Stimulated activated CD4-positive, alpha-beta T cell treated with anti-CD3 and anti-CD28 coated beads, Interleukin-1b, Interleukin-23, amount 100 ng/mL, for 48 hours (primary cell): ENCODE data around the gene SPPL2C.
"Not testable (repeated sequence)": the region's sequence is repeated elsewhere in the genome, so short reads cannot be mapped to it uniquely, and the experiment has no call there.

Experiments
- DNase-seq: peaks from one replicate; pipeline ENCODE4 v3.0.0-alpha.2; 2020

The SPPL2C gene

DNA sequence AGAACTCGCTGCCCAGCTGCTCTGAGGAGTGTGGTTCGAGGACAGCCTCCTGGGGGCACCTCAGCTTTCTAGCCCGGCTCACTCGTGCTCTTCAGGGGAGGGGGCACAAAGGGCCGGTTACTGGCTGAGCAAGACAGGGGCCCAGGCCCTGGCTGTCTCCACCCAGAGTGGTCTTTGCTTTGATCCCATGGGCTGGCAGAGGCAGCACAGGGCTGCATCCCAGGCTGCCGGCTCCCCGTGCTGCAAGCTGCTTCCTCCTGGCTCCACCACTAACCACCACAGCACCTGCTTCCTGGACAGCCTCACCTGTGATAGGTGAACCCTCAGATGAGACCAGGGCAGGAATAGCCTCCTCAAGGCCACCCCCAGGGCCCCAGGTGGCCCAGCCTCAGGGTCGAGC lies 6.8 kb downstream of the SPPL2C start:
- DNase-seq: no peak

DNA sequence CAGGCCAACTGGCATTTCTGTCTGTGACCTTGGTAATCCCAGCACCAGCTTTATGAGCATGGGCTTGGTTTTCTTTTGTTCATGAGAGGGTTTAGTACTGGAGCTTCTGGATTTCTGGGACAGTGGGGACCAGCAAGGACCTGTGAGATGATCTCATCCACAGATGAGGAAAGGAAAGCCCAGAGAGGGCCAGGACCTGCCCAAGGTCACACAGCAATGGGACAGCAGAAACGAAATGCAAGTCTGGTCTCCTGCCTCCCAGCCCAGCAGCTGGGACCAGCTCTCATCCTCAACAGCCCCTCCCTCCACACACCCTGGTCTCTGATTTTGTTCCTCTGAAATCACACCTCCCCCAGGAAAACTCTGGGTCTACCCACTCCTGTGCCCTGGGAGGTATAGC lies 7.2 kb downstream of the SPPL2C start:
- no peak for DNase-seq

DNA sequence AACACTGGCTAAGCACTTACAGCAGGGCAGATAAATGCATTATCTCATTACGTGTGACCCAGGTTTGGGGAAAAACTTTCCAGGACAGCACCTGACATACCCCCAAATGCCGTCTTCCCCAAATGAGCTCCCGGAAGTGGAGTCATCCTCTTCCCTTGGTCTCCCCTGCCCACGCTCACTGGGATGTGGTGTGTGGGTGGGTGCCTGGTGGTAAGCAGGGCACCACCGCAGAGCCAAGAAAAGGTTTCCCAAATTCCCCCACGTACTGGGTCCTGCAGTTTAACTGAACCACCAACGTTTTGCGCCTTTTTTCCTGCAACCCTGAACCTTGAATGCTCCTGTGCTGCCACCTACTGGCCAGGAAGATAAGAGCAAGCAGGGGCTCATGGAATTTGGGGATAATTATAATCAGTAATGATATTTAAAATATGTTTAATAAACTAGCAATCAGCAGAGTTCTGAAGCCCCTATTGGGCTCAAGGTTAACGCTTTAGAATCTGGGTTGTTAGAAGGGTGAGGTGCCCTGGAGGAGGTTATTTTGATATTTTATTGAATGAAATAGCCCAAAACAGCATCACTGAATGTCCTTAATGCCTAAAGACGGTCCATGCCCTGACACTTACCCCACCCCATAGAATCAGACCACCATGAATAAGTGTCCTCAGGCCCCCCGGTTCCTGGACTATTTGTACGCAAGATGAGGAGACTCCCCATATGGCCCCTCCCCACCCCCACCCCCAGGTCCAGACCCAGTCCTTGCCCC lies 8.0 kb downstream of the SPPL2C start:
- peak; percentile 56 for DNase-seq

DNA sequence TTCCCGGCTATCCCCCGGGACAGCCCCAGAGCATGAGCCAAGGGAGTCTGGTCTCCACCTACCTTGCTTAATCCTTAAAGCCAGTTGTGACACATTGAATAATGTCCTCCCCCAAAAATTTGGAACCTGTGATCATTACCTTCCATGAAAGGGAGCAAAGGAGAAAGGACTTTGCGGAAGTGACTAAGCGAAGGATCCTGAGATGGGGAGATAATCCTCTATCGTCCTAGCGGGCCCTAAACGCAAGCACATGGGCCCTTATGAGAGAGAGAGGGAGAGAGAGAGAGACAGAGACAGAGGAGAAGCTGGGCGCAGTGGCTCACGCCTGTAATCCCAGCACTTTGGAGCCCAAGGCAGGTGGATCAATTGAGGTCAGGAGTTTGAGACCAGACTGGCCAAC lies 9.5 kb downstream of the SPPL2C start:
- DNase-seq: no peak

DNA sequence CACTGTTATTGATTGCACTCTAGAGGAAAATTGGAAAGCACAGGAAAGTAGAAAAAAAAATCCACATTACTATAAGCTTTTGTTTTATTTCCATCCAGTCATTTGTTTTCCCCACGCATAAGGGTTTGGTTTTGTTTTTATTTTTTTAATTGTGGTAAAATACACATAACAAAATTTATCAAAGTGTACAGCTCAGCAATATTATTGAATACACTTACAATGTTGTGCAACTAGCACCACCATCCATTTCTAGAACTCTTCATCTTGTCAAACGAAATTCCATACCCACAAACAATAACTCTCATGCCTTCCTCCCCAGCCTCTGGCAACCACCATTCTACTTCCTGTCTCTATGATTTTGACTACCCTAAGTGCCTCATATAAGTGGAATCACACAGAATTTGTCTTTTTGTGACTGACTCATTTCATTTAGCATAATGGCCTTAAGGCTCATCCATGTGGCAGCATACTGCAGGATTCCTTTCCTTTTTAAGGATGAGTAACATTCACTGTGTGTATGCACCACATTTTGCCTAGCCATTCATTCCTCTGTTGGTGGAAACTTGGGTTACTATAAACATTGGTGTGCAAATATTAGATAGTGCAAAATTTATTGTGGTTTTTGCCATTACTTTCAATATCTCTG lies 11.1 kb downstream of the SPPL2C start:
- no peak for DNase-seq

DNA sequence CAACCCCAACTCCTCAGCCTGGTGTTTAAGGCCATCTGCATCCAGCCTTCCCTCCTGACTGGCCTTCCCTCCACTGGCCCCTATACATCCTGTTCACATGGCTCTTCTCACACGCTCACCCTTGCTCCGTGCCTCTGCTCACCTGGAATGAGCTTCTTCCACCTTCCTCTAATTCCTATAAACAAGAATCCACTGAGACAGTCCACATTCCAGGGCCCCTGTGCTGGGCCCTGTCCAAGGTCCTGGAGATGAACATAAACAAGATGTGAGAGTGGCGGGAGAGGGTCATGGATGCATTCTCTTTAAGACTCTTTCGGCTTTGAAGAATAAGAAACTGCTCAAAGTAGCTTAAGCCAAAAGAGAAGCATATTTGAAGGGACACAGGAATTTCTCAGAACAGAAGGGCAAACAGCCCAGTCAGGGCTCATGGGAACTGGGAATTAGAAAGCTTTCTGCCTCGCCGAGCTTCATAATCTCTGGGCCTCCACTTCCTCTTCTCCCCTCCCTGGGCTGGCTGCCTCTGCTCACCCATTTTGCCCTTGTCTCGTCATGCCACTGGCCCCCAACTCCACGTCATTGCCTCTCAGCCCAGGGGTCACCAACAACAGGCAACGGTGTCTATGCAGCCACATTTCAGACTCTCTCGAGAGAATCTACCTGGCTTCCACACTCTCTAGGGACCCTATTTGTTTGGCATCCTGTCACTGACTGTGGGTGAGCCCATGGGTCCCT lies 13.5 kb downstream of the SPPL2C start:
- no peak for DNase-seq

DNA sequence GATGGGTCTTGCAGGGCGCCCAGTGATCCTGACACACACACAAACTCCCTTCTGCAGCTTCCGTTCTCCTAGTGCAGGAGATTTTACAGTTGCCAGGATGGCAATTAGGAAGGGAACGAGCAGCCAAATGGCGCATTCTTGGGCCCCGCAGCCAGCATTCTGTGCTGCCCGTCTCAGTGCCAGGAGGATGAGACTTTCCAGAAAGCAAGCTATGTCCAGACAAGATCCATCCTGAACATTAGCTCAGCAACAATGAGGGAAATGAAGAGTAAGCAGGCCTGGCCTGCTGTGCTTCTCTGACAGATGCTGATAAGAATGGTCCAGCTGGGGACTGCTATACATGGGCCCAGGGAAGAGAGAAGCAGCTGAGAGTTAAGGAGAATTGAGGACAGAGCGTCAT lies 16.5 kb downstream of the SPPL2C start:
- DNase-seq: no peak

DNA sequence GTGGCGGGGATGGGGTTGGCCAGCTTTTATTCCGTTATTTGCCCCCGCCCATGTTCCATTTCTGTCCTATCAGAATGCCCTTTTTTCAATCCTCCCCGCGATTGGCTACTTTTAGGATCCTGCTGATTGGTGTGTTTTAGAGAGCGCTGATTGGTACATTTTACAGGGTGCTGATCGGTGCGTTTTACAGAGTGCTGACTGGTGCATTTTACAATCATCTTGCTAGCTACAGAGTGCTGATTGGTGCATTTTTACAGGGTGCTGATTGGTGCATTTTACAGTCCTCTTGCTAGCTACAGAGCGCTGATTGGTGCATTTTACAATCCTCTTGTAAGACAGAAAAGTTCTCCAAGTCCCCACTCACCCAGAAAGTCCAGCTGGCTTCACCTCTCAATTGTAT lies 17.4 kb downstream of the SPPL2C start:
- not testable (repeated sequence) for DNase-seq

DNA sequence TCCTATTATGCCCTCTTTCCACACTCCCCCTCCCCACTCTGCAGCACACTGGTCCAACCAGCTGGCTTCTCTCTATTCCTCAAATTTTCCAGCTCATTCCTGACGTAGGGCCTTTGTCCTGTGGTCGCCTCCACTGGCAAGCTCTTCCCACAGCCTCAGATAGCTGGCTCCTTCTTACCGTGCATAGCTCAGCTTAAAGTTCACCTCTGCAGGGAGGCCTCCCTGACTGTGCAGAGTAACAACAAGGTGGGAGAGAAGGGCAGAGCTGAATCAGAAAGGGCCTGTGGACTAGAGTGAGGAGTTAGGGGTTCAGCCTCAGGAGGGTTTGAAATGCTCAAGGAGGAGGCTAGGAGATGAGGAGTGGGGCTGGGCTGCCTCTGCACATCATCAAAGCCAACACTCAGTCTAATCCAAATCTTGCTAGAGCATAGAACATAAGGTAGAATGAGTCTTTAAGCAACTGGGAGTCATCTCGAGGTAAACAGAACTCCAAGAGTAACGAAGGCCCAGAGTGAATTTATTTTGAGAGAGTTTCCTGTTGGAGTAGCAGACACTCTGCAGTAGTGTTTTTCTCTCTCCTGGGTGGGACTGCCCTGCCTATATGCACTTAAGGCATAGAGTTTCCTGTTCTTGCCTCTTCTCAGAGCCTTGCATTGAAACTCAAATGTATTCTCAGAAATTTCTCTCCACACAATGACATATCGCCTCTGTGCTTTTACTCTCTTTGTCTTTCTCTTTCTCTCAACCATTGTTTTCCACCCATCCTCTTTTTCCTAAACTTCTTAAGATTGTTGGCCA lies 19.4 kb downstream of the SPPL2C start:
- no peak for DNase-seq

DNA sequence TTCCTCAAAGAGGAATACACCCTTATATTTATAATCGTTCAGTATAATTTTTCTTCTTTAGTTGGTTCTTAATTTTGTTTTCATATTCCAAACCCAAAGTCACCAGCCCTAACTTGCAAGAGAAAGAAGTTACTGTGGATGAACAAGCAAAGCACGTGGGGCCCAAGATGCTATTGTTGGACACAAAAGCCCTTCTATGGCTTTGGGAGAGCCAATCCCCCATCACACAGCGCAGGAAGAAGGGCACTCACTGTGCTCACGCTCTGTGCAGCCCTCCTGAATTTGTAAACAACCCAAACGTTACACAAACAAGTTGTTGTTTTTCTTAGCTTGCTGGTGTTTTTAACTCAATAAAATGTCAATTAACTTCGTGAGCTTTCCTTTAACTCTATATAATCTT lies 22.5 kb downstream of the SPPL2C start:
- no peak for DNase-seq

DNA sequence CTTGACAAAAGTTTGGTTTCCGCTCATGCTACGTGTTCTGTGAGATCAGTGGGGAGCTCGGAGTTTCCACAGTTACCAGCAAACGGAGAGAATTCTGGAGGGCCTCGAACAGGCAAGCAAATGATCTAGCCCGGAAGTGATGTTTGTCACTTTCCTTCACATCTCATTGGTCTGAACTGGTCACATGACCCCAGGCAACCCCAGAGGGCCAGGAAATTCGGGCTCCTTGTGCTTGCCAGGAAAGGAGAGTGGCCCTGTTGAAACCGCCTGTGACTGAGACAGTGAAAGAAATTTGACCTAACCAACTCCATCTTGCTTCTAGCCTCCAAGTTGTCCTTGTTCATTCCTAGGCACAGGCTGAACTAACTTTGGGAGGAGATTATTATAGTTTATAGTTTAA lies 23.0 kb downstream of the SPPL2C start:
- no peak for DNase-seq

DNA sequence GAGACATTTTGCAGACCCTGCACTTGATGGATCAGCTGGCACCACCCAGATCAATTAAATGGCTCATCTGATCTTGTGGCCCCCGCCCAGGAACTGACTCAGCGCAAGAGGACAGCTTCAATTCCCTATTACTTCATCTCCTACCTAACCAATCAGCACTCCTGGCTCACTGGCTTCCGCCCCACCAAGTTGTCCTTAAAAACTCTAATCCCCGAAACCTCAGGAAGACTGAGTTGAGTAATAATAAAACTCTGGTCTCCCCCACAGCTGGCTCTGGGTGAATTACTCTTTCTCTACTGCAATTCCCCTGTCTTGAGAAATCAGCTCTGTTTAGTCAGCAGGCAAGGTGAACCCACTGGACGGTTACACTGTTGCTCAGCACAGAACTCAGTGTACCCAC lies 23.6 kb downstream of the SPPL2C start:
- DNase-seq: no peak

DNA sequence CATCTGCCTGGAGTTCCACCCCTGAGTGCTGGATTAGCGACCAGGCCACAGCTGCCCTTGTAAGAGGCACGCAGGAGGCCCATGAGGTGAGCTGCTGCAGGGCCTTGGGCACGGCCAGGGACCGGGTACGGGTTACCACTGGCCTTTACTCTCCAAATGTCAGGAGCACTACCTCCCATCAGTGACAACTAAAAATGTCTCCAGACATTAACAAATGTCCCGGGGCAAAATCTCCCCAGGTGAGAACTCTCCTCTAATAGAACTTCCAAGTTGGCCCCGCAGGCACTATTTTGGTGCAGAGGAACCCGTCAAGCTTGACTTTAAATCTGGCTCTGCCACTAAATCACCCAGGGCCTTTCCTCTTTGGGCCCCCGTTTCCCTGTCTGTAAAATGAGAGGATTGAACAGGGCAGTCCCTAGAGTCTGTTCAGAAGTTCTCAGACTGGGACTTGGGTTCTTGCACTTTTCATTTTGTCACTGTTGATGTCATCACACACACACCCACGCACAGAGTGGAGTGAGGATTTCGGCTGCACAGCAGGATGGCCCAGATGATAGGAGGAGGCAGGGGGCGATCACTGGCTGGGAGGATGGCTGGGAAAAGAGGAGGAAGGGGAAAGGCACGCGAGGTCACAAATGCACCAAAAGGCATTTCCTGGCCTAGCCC lies 25.1 kb downstream of the SPPL2C start:
- no peak for DNase-seq

DNA sequence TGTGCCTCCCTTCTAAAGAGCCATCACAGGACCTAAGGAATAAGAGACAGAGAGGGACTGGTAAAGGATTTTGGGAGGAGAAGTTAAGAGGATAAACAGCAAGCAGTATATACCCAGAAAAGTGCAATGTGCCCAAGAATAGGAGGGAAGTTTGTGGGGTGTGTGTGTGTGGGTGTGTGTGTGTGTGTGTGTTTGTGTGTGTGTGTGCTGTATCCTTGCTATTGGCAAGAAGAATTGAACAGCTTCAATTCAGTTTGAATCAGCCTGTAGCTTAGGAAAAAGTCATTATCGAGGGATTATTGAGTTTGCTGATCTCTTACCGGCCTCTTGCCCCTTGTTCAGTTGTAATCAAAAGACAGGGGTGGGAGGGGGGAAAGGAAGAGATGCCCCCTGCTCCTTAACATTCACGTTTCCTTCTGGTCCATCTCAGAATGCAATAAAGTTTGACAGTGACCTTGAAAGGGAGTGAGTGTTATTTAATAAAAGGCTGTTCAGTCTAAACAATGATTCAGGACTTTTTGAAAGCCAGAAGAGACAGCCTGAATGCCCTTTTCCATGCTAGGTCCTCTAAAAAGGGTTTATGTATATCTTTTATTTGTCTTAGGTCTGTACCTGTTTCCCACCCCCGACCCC lies 25.8 kb downstream of the SPPL2C start:
- DNase-seq: no peak

DNA sequence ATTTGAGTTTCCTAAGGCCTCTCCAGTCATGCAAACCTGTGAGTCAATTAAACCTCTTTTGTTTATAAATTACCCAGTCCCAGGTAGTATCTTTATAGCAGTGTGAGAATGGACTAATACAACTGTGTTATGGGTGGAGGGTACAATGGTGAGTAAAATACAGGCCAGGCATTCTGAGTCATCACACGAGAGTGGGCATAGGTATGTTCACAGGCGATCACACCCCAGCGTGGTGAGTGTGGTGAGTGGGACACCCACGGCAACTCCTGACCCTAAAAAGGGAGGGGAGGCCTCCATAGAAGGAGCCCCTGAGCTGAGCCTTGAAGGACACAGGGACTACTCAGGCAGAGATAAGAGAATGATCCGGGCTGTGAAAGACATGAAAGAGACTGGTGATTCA lies 27.0 kb downstream of the SPPL2C start:
- no peak for DNase-seq

DNA sequence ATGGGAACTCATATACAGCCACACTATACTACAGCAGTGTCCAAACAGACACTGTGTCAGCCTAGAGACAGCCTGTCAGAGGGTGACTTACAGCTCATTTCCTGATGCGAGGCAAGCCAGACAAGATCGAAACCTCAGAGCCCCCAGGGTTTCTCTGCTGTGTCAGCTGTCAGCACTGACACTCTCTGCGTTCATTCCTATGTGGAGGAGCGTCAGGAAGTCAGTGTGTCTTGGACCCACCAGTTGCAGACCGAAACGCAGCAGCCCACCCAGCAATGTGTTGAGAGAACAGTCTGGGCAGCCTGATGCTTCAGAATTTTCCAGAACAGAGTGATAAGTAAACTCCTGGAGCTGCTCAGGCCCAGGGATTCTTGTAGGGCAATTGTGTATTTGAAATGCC lies 29.0 kb downstream of the SPPL2C start:
- peak; percentile 34 for DNase-seq

DNA sequence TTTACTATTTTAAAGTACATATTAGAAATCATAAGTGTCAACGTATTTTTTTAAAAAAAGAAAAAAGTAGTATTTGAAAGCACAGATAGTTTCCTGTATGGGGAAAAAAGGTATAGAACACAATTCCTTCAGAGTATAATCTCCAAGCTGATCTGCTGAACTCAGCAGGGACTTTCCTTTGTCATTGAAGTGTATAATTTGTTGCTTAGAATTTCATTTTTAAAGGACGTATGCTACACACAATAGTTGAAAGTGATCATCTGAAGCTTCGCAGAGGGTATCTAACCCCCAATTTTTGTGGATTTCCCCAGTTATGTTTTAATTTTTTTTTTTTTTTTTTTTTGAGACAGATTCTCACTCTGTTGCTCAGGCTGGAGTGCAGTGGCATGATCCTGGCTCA lies 29.5 kb downstream of the SPPL2C start:
- no peak for DNase-seq

DNA sequence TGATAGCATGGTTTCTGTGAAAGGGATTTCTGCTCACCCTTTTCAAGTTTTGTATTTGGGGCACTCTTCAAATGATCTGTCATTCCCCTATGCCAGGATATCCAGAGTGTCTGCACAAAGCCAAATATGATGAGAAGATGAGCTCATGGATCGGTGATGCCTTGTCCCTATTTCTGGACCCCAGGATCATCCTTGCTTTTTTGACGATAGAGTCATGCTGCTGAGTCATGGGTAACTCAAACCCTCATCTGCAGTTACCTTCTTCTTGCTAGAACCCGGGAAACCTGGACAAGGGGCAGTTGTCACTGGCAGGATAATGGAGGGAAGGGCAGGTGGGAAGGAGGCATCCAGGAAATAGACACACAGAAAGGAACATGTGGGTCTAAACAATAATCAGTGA lies 31.9 kb downstream of the SPPL2C start:
- no peak for DNase-seq

DNA sequence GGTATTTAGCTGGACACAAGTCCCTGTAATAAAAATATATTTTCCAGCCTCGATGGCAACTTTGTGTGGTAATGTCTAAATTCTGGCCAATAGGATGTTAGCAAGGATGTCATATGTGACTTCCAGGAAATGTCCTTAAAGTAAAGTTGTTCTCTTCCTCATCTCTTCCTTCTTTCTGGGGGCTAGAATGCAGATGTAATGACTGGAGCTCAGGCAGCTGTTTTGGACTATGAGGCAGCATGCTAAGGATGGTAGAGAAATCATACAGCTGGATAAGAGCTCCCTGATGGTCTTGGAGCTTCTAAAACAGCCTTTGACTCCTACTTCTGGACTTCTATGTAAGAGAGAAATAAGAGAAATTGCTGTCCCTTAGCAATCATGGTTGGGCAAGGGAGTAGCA lies 32.8 kb downstream of the SPPL2C start:
- DNase-seq: no peak

DNA sequence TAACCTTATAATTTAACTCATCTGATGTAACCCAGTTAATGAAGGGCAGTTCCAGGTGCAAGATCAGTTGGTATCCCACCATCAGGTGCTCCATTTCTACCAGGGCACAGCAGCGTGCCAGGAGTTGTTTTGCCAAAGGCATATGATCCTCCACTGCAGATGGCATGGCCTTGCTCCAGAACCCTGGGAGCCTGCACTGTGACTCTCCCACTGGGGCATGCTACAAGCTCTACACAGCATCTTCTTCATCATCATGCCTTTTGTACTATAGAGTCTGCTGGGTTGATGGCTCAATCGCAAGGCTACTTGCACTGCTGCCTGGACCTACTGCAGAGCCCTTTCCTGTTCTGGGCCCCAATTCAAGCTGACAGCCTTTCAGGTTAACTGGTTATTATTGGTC lies 38.4 kb downstream of the SPPL2C start:
- DNase-seq: no peak

DNA sequence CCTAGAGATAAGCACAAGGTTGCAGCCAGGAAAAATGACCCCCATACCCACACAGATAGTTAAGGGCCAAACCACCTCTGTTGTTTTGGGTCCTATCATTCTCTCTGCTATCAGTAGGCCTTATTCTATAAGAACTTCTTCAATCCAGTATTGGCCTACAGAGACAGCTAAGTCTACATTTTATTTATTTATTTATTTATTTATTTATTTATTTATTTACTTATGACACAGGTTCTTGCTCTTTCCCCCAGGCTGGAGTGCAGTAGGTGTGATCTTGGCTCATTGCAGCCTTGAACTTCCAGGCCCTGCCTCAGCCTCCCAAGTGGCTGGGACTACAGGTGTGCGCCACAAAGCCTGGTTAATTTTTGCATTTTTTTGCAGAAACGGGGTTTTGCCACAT lies 42.2 kb downstream of the SPPL2C start:
- no peak for DNase-seq

DNA sequence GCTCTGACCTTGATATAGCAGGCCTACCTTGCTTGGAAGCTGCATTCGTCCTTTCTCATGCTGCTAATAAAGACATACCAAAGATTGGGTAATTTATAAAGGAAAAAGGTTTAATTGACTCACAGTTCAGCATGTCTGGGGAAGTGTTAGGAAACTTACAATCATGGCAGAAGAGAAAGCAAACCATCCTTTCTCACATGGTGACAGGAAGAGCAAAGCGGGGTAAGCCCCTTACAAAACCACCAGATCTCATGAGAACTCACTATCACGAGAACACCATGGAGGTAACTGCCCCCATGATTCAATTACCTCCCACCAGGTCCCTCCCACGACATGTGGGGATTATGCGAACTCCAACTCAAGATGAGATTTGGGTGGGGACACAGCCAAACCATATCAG lies 43.7 kb downstream of the SPPL2C start:
- no peak for DNase-seq
